CD4-positive, alpha-beta T cell (primary cell): ENCODE measurements around the gene SIAH1. TPM values are rescaled to one million over a fixed set of nuclear protein-coding genes. Genes with fewer than 3 reads are reported as not detected.
"Not testable (repeated sequence)": the region's sequence is repeated elsewhere in the genome, so short reads cannot be mapped to it uniquely, and the experiment has no call there.

ENCODE experiments used
- ATAC-seq: fragments of 200-7000 bp; cut with Tn5 transposase; one replicate; pipeline ENCODE4 v1.10.0; 2022; ENCODE audit warnings: mild to moderate bottlenecking; ENCODE audit not compliant: poor library complexity
- CTCF ChIA-PET: fragments of 350-600 bp; sonication (Branson Sonifier 250); formaldehyde crosslinking; loops from one replicate; lab custom pipeline; 2021; ENCODE audit warnings: antibody characterized with exemption, inconsistent platforms; lab: Charles Lee
- POLR2A ChIA-PET: fragments of 350-600 bp; sonication (Branson Sonifier 250); formaldehyde crosslinking; loops from one replicate; lab custom pipeline; 2021; ENCODE audit warnings: antibody characterized with exemption, inconsistent platforms; lab: Charles Lee
- DNase-seq, 14 experiments: peaks; one replicate each; pipeline ENCODE4 v3.0.0-alpha.2; 2013 to 2020; ENCODE audit warnings: mixed read lengths in 2 of 14
- H3K27ac ChIP-seq, 2 donors: one replicate each; pipeline versions ENCODE4 v1.5.1 to v1.7.0; 2013; ENCODE audit warnings: low read length in 2 of 2, low read depth in 1 of 2, mild to moderate bottlenecking in 1 of 2
- H3K27me3 ChIP-seq, 2 experiments: 1 replicate in 1 of 2; 2 replicates in 1 of 2; pipeline versions ENCODE4 v1.6.1 to v1.7.0; 2013; ENCODE audit warnings: low read length in 2 of 2, control low read depth in 1 of 2, mild to moderate bottlenecking in 1 of 2, moderate library complexity in 1 of 2; ENCODE audit not compliant: insufficient read depth in 2 of 2, control insufficient read depth in 1 of 2
- H3K36me3 ChIP-seq: one replicate; pipeline ENCODE4 v1.6.1; 2013; ENCODE audit warnings: low read length, control low read depth; ENCODE audit not compliant: insufficient read depth
- H3K4me1 ChIP-seq: one replicate; pipeline ENCODE4 v1.6.1; 2013; ENCODE audit warnings: low read length, control low read depth; ENCODE audit not compliant: insufficient read depth
- H3K4me3 ChIP-seq: one replicate; pipeline ENCODE4 v1.5.1; 2013; ENCODE audit warnings: mild to moderate bottlenecking, low read length, moderate library complexity
- H3K9me3 ChIP-seq, 2 experiments: 1 replicate in 1 of 2; 2 replicates in 1 of 2; pipeline versions ENCODE4 v1.6.1 to v1.7.0; 2013; ENCODE audit warnings: low read length in 2 of 2, mild to moderate bottlenecking in 2 of 2, control low read depth in 1 of 2, moderate library complexity in 1 of 2; ENCODE audit not compliant: control insufficient read depth in 1 of 2, insufficient read depth in 1 of 2
- H3K27ac Mint-ChIP-seq: one replicate; pipeline ENCODE4 v1.8.0; 2020; ENCODE audit warnings: mixed read lengths
- H3K27me3 Mint-ChIP-seq: one replicate; pipeline ENCODE4 v1.8.0; 2021; ENCODE audit warnings: mixed read lengths
- H3K36me3 Mint-ChIP-seq: one replicate; pipeline ENCODE4 v1.8.0; 2021; ENCODE audit warnings: low read depth, mixed read lengths
- H3K4me1 Mint-ChIP-seq: one replicate; pipeline ENCODE4 v1.8.0; 2021; ENCODE audit warnings: low read depth, mixed read lengths
- H3K4me3 Mint-ChIP-seq: one replicate; pipeline ENCODE4 v1.8.0; 2020; ENCODE audit warnings: mild to moderate bottlenecking, mixed read lengths
- H3K9me3 Mint-ChIP-seq: one replicate; pipeline ENCODE4 v1.8.0; 2020; ENCODE audit warnings: mixed read lengths
- CTCF ChIP-seq: fragments of 200-600 bp; IDR thresholded peaks from one replicate; pipeline ENCODE4 v1.8.0; 2022; ENCODE audit warnings: antibody characterized with exemption, mild to moderate bottlenecking
- intact Hi-C, 2 experiments: fragments of 100-400 bp; cut with DNase I in 1 of 2; cut with micrococcal nuclease in 1 of 2; formaldehyde crosslinking; loops; one replicate each; pipeline versions ENCODE4 v1.15.1 to v1.9.0; 2023 to 2025; cut with DNase I, micrococcal nuclease
- total RNA-seq, 174 experiments: library from RNA in 2 of 174; stranded (reverse) in 2 of 174; gene quantifications; one replicate each; pipeline ENCODE4 v1.2.3 and lab custom pipeline; 2021 to 2026

The SIAH1 gene
- total RNA-seq, 2 experiments from 2014 or later = 40.9 to 43.0 TPM

GRCh38 chr16:48378836-48379235 is 6.4 kb downstream of the SIAH1 start:
- Mint-ChIP-seq H3K4me1 (peaks cover 53% of the 10 kb centered on the region), H3K36me3 (peaks cover 1% of the 10 kb centered on the region), H3K9me3 (no peaks in the 10 kb centered on the region), H3K27me3 (no peaks in the 10 kb centered on the region), H3K4me3 (peak overlapping the region; percentile 7), H3K27ac (peak overlapping the region; percentile 1)
- Histone ChIP-seq H3K27me3 (no peaks in the 10 kb centered on the region), H3K4me3 (no peak overlapping the region), H3K4me1 (peaks cover 10% of the 10 kb centered on the region), H3K27ac (no peak overlapping the region), H3K9me3 (no peaks in the 10 kb centered on the region), H3K36me3 (no peaks in the 10 kb centered on the region)
- TF ChIP-seq CTCF = no peak
- ChIA-PET POLR2A (interaction anchor here (0.7 to 2.5 kb wide), 2 partner anchors 10 to 13 kb away, joined by 3 to 18 read pairs; no protein-coding TSS in a partner anchor), CTCF (no interaction called here)
- intact Hi-C loops = no loop called here
- ATAC-seq = no peak
- no peak for DNase-seq

- H3K4me3 ChIP-seq = no peak overlapping the region
- ChIA-PET CTCF (interaction anchor here (1.5 kb wide), 1 partner anchor 10 kb away, joined by 4 read pairs; no protein-coding TSS in a partner anchor), POLR2A (interaction anchor here (0.7 to 2.5 kb wide), 2 partner anchors 9 to 13 kb away, joined by 3 to 18 read pairs; no protein-coding TSS in a partner anchor)
- Mint-ChIP-seq H3K4me3 (peak overlapping the region; percentile 7), H3K36me3 (no peaks in the 10 kb centered on the region), H3K4me1 (peaks cover 47% of the 10 kb centered on the region), H3K9me3 (no peaks in the 10 kb centered on the region), H3K27me3 (no peaks in the 10 kb centered on the region), H3K27ac (peak overlapping the region; percentile 1)
- intact Hi-C loops = no loop called here
- no peak for TF ChIP-seq CTCF
- DNase-seq (no peak), ATAC-seq (no peak)
- H3K36me3 ChIP-seq = no peaks in the 10 kb centered on the region
- no peak overlapping the region for H3K27ac ChIP-seq
- H3K9me3 ChIP-seq = no peaks in the 10 kb centered on the region
- peaks cover 9% of the 10 kb centered on the region for H3K4me1 ChIP-seq
- no peaks in the 10 kb centered on the region for H3K27me3 ChIP-seq
Observed at GRCh38 chr16:48378276-48378675, 6.9 kb downstream of the SIAH1 start.

- ATAC-seq, H3K27ac ChIP-seq, H3K9me3 Mint-ChIP-seq, H3K4me3 Mint-ChIP-seq, H3K9me3 ChIP-seq, H3K36me3 ChIP-seq, DNase-seq, H3K4me3 ChIP-seq, H3K27ac Mint-ChIP-seq, intact Hi-C loops, H3K27me3 ChIP-seq, H3K36me3 Mint-ChIP-seq, H3K27me3 Mint-ChIP-seq, H3K4me1 ChIP-seq: not testable (repeated sequence)
- H3K4me1 Mint-ChIP-seq = peaks cover 45% of the 10 kb centered on the region
- ChIA-PET POLR2A (interaction anchor here (0.6 to 1.6 kb wide), 2 partner anchors 8 to 246 kb away, joined by 5 read pairs; partner anchors contain the start of gene SIAH1), CTCF (interaction anchor here (0.6 to 1.5 kb wide), 3 partner anchors 9 to 246 kb away, joined by 4 read pairs; no protein-coding TSS in a partner anchor)
Observed at GRCh38 chr16:48377301-48377700, 7.9 kb downstream of the SIAH1 start.

- ChIA-PET POLR2A (no interaction called here), CTCF (no interaction called here)
Observed at GRCh38 chr16:48374255-48374654, 11.0 kb downstream of the SIAH1 start.

More at GRCh38 chr16:48374255-48374654, 11.0 kb downstream of the SIAH1 start:
- DNase-seq (no peak), ATAC-seq (no peak)
- Mint-ChIP-seq H3K27ac (no peak overlapping the region), H3K9me3 (no peaks in the 10 kb centered on the region), H3K4me1 (peaks cover 39% of the 10 kb centered on the region), H3K36me3 (no peaks in the 10 kb centered on the region), H3K4me3 (no peak overlapping the region), H3K27me3 (no peaks in the 10 kb centered on the region)
- Histone ChIP-seq H3K4me3 (no peak overlapping the region), H3K36me3 (no peaks in the 10 kb centered on the region), H3K27me3 (no peaks in the 10 kb centered on the region), H3K27ac (no peak overlapping the region), H3K4me1 (peaks cover 9% of the 10 kb centered on the region), H3K9me3 (no peaks in the 10 kb centered on the region)
- no peak for TF ChIP-seq CTCF
- intact Hi-C loops = no loop called here
